ENCODE results near the gene LCP1.

LCP1 gene

DNA sequence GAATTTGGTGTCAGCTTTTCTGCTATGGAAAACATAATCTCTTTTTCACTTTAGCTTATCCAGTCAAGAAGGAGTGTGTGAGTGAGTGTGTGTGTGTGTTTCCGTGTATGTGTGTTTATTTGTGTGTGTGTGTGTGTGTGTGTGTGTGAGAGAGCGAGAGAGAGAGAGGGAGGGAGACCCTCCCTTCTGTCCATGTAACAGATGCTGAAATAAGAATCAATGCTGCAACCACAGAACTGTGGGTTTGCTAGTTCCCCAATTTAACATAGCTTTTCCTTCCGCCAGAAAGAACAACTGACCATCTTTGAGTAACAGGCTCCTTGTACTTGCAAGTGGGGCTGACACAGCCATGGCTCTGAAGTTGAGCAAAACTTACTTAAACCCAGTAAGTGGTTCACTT, 5.2 kb downstream of the LCP1 start:
- H3K4me3 ChIP-seq (ENCODE audit: low read depth, low read length), result peak overlapping the region; percentile 95
- TF ChIP-seq, protein P1, sequence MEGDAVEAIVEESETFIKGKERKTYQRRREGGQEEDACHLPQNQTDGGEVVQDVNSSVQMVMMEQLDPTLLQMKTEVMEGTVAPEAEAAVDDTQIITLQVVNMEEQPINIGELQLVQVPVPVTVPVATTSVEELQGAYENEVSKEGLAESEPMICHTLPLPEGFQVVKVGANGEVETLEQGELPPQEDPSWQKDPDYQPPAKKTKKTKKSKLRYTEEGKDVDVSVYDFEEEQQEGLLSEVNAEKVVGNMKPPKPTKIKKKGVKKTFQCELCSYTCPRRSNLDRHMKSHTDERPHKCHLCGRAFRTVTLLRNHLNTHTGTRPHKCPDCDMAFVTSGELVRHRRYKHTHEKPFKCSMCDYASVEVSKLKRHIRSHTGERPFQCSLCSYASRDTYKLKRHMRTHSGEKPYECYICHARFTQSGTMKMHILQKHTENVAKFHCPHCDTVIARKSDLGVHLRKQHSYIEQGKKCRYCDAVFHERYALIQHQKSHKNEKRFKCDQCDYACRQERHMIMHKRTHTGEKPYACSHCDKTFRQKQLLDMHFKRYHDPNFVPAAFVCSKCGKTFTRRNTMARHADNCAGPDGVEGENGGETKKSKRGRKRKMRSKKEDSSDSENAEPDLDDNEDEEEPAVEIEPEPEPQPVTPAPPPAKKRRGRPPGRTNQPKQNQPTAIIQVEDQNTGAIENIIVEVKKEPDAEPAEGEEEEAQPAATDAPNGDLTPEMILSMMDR (IDR thresholded peaks at IDR 0.05; ENCODE audit: insufficient read depth, low read depth, low read length, missing control alignments), result no peak
- DNase-seq (ENCODE audit: low read depth), result peak; percentile 87

DNA sequence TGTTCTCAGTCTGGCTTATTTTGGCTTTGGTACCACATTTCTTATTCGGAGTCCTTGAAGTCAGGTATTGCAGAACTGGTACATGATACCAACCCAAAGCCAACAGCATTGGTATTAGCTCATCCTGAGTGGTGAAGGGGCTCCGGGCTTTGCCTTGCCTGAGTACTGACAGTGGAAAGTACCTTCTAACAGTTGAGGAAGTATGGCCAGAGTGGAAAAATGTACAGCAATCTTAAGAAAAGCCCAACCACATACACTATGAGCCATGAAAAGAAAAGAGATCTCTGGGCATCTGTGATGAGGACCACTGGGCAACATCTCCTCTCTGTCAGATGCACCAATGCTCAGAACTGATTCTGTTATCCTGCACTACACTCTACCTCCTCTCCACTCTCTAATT, 8.3 kb downstream of the LCP1 start:
- peak overlapping the region; percentile 95 for H3K4me3 ChIP-seq (ENCODE audit: low read depth, low read length)
- TF ChIP-seq, protein P1 (IDR thresholded peaks at IDR 0.05; ENCODE audit: insufficient read depth, low read depth, low read length, missing control alignments), result no peak
- DNase-seq (ENCODE audit: low read depth), result peak; percentile 76

DNA sequence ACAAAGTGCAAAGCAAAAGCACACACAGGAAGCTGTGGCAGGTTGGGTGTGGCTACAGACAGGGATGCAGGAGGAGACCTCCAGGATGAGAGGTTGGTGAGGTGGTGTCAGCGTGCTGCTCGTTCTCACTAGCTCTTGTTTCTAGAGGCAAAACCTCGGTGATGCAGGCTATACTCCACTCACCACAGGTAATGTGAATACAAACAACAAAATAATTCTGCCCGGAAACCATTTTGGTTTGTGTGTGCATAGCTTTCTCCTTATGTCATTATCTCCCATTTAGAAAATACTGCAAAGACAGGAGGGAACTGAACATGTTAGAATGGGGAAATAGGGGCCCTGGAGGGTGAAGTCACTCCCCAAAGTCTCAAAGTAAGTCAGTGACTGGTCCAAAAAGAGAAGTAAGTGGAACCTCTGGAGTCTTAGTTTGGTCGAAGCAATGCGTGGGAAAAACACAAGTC, 9.4 kb downstream of the LCP1 start:
- peak overlapping the region; percentile 47 for H3K4me3 ChIP-seq (ENCODE audit: low read depth, low read length)
- TF ChIP-seq, protein P1 (IDR thresholded peaks at IDR 0.05; ENCODE audit: insufficient read depth, low read depth, low read length, missing control alignments), result no peak
- DNase-seq (ENCODE audit: low read depth), result peak; percentile 83

DNA sequence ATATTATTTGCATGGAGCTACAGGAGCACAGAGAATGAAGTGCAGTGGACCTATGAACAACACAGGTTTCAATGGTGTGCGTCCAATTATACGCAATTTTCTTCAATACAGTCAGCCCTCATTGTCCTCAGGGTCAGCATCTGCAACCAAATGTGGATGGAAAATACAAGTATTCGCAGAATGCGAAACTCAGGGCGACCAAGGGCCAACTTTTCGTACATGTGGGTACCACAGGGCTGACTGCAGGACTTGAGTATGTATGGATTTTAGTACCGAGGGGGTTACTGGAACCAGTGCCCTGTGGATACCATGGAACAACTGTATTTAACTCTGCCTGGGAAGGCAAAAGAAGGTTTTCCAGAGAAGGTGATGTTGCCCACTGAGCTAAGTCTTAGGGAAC, 10.2 kb downstream of the LCP1 start:
- H3K4me3 ChIP-seq (ENCODE audit: low read depth, low read length), result peak overlapping the region; percentile 47
- TF ChIP-seq, protein P1 (IDR thresholded peaks at IDR 0.05; ENCODE audit: insufficient read depth, low read depth, low read length, missing control alignments), result no peak
- DNase-seq (ENCODE audit: low read depth), result no peak

DNA sequence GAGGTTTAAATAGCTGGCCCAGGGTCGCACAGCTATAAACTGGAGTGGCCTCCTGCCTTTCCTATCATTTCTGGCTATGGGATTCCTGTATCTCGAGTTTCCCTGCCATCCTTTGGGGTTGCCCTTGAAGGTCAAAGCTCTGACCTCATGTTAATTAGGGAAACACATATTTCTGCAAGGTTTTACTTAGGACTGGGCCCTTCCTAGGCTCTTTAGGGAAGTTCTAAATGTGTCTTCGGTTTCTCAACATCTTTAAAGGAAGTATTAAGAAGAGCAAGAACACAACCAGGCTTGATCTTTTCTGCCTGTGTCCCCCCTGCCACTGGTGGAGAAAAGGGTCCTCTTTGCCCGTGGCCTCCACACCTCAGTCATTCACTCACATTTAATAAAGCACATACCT, 10.8 kb downstream of the LCP1 start:
- DNase-seq (ENCODE audit: low read depth), result no peak
- TF ChIP-seq, protein P1 (IDR thresholded peaks at IDR 0.05; ENCODE audit: insufficient read depth, low read depth, low read length, missing control alignments), result no peak
- peak overlapping the region; percentile 47 for H3K4me3 ChIP-seq (ENCODE audit: low read depth, low read length)

DNA sequence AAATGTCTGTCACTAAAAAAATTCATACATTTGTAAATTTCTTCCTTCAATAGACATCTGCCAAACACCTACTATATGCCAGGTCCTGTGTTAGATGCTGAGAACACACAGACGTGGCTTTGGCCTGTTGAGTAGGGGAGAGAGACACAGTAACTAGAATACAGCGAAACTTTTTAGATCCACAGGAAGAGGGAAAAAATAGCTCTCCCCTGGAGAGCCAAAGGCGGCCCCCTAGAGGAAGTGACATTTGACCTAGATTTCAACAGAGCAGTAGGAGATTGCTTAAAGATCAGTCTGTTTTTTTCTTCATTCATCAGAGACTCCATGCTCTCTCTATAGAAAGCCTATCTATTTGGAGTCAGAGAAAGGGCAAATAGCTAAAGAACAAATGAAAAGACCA, 11.3 kb downstream of the LCP1 start:
- peak overlapping the region; percentile 47 for H3K4me3 ChIP-seq (ENCODE audit: low read depth, low read length)
- no peak for DNase-seq (ENCODE audit: low read depth)
- TF ChIP-seq, protein P1 (IDR thresholded peaks at IDR 0.05; ENCODE audit: insufficient read depth, low read depth, low read length, missing control alignments), result no peak

DNA sequence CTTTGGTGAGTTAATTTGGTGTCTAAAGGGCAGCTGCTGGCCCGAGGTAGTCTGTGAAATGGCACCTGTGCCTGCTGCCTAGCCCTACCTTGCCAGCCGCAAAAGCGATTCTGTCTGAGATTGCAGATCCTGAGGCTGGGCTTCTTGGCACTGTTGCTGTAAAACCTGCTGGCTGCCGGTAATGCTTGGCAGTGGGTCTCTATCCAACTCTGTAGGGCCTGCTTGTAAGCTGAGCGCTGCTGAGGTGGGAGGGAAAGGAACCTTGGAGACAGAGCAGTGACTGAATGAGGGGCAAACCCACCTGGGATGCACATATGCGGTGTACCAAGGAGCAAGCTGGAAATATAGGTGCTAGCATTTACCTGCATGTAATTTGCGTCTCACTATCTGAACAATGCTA, 11.7 kb downstream of the LCP1 start:
- TF ChIP-seq, protein P1 (IDR thresholded peaks at IDR 0.05; ENCODE audit: insufficient read depth, low read depth, low read length, missing control alignments), result no peak
- no peak for DNase-seq (ENCODE audit: low read depth)
- H3K4me3 ChIP-seq (ENCODE audit: low read depth, low read length), result peak overlapping the region; percentile 47
